Naive thymus-derived CD8-positive, alpha-beta T cell (primary cell): ENCODE measurements around the gene RB1. TPM values are rescaled to one million over a fixed set of nuclear protein-coding genes. Genes with fewer than 3 reads are reported as not detected.
"Not testable (repeated sequence)": the region's sequence is repeated elsewhere in the genome, so short reads cannot be mapped to it uniquely, and the experiment has no call there.

Experiments used
- ATAC-seq, 2 donors: fragments of 150-1000 bp; cut with Tn5 transposase in 1 of 2; sonication (Bioruptor Pico), chemical (Tn5 transposase) in 1 of 2; 1 replicate in 1 of 2; 2 replicates in 1 of 2; pipeline ENCODE4 v1.10.0; 2021; ENCODE audit warnings: mild to moderate bottlenecking in 2 of 2, moderate library complexity in 2 of 2
- POLR2A ChIA-PET: fragments of 350-600 bp; sonication (Branson Sonifier 250); formaldehyde crosslinking; loops from one replicate; lab custom pipeline; 2021; ENCODE audit warnings: antibody characterized with exemption; lab: Charles Lee
- DNase-seq, 10 donors: peaks; one replicate each; pipeline versions ENCODE4 v3.0.0 to v3.0.0-alpha.2; 2020 to 2022
- H3K27ac Mint-ChIP-seq, 10 donors: one replicate each; pipeline ENCODE4 v1.8.0; 2020 to 2022; ENCODE audit warnings: mild to moderate bottlenecking in 10 of 10, mixed read lengths in 10 of 10, moderate library complexity in 4 of 10, inconsistent platforms in 1 of 10
- H3K27me3 Mint-ChIP-seq, 5 donors: one replicate each; pipeline ENCODE4 v1.8.0; 2021 to 2022; ENCODE audit warnings: mixed read lengths in 5 of 5
- H3K36me3 Mint-ChIP-seq, 3 donors: one replicate each; pipeline ENCODE4 v1.8.0; 2020 to 2022; ENCODE audit warnings: mixed read lengths in 3 of 3, mild to moderate bottlenecking in 2 of 3, inconsistent platforms in 1 of 3
- H3K4me1 Mint-ChIP-seq, 4 donors: one replicate each; pipeline ENCODE4 v1.8.0; 2021 to 2022; ENCODE audit warnings: mixed read lengths in 4 of 4
- H3K4me3 Mint-ChIP-seq, 10 donors: one replicate each; pipeline ENCODE4 v1.8.0; 2020 to 2022; ENCODE audit warnings: mild to moderate bottlenecking in 10 of 10, mixed read lengths in 10 of 10, moderate library complexity in 6 of 10, inconsistent platforms in 1 of 10
- H3K9me3 Mint-ChIP-seq, 9 donors: one replicate each; pipeline ENCODE4 v1.8.0; 2020 to 2022; ENCODE audit warnings: mixed read lengths in 9 of 9, mild to moderate bottlenecking in 3 of 9, inconsistent platforms in 1 of 9, moderate library complexity in 1 of 9
- polyA plus RNA-seq, 3 donors: library from polyadenylated mRNA; unstranded; fragments of 300-500 nt; fragmentation: Illumina TruSeq; gene quantifications; one replicate each; pipeline ENCODE4 v1.2.3, GENCODE V29; 2021
- total RNA-seq, 8 experiments: library from RNA in 2 of 8; stranded (reverse) in 2 of 8; gene quantifications; one replicate each; pipeline ENCODE4 v1.2.3 and lab custom pipeline; 2021 to 2026

The RB1 gene
- total and polyA plus RNA-seq, 5 experiments from 2014 or later = 11.9 to 32.6 (median 18.0) TPM

GRCh38 chr13:48319531-48320398, 16.2 kb downstream of the RB1 start:
- Mint-ChIP-seq H3K36me3 (peaks cover 0 to 21% (median 18%) of the 10 kb centered on the region in 3 donors), H3K27me3 (no peaks in the 10 kb centered on the region), H3K4me3 (peak overlapping the region; percentile 73 to 91 (median 86)), H3K4me1 (peaks cover 15 to 46% (median 25%) of the 10 kb centered on the region in 4 donors), H3K27ac (peak overlapping the region in 8 of 10 donors; percentile 7 to 90 (median 67)), H3K9me3 (peaks cover 0 to 17% (median 9%) of the 10 kb centered on the region in 9 donors)
- POLR2A ChIA-PET = interaction anchor here (0.7 to 1.0 kb wide), 5 partner anchors 9 to 655 kb away, joined by 3 to 4 read pairs (median 3); partner anchors contain the start of gene RCBTB2
- peak in 3 of 10 donors; percentile 7 to 25 (median 9) for DNase-seq
- ATAC-seq = peak; percentile 64 to 67

GRCh38 chr13:48320399-48320790, 16.8 kb downstream of the RB1 start:
- Mint-ChIP-seq H3K4me3 (peak overlapping the region; percentile 73 to 91 (median 86)), H3K27ac (peak overlapping the region in 3 of 10 donors; percentile 29 to 89 (median 86)), H3K27me3 (no peaks in the 10 kb centered on the region), H3K4me1 (peaks cover 15 to 46% (median 21%) of the 10 kb centered on the region in 4 donors), H3K36me3 (peaks cover 0 to 21% (median 21%) of the 10 kb centered on the region in 3 donors), H3K9me3 (peaks cover 0 to 17% (median 9%) of the 10 kb centered on the region in 9 donors)
- POLR2A ChIA-PET = interaction anchor here (0.7 to 1.0 kb wide), 4 partner anchors 9 to 654 kb away, joined by 3 to 4 read pairs (median 3); partner anchors contain the start of gene RCBTB2
- DNase-seq = no peak
- peak; percentile 35 to 40 for ATAC-seq

GRCh38 chr13:48320891-48321510, 17.4 kb downstream of the RB1 start:
- Mint-ChIP-seq H3K9me3 (peaks cover 0 to 17% (median 9%) of the 10 kb centered on the region in 9 donors), H3K27ac (peak overlapping the region in 5 of 10 donors; percentile 9 to 89 (median 71)), H3K4me1 (peaks cover 14 to 43% (median 18%) of the 10 kb centered on the region in 4 donors), H3K36me3 (peaks cover 0 to 21% (median 18%) of the 10 kb centered on the region in 3 donors), H3K4me3 (peak overlapping the region; percentile 73 to 91 (median 86)), H3K27me3 (no peaks in the 10 kb centered on the region)
- POLR2A ChIA-PET = interaction anchor here (0.7 to 0.9 kb wide), 3 partner anchors 13 to 654 kb away, joined by 3 to 4 read pairs (median 3); partner anchors contain the start of gene RCBTB2
- peak in 1 of 2 donors; percentile 5 for ATAC-seq
- no peak for DNase-seq

DNA sequence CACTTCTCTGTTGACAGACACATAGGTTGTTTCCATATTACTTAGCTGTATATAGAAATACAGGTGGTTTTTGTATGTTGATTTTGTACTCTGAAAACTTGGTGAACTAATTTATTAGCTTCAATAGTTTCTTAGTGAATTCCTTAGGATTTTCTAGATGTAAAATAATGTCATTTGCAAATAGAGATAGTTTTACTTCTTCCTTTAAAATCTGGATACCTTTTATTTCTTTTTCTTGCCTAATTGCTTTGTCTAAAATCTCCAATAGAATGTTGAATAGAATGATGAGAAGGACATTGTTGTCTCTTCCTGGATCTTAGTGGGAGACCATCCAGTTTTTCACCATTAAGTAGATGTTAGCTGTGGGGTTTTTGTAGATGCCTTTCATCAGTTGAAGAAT, 18.7 kb downstream of the RB1 start:
- Mint-ChIP-seq H3K27me3 (no peaks in the 10 kb centered on the region), H3K27ac (peak overlapping the region in 1 of 10 donors; percentile 3), H3K36me3 (peaks cover 0 to 17% (median 16%) of the 10 kb centered on the region in 3 donors), H3K4me3 (peak overlapping the region in 3 of 10 donors; percentile 55 to 88 (median 82)), H3K4me1 (peaks cover 14 to 43% (median 17%) of the 10 kb centered on the region in 4 donors), H3K9me3 (peaks cover 0 to 17% (median 9%) of the 10 kb centered on the region in 9 donors)
- DNase-seq (no peak), ATAC-seq (no peak)
- POLR2A ChIA-PET = no interaction called here

DNA sequence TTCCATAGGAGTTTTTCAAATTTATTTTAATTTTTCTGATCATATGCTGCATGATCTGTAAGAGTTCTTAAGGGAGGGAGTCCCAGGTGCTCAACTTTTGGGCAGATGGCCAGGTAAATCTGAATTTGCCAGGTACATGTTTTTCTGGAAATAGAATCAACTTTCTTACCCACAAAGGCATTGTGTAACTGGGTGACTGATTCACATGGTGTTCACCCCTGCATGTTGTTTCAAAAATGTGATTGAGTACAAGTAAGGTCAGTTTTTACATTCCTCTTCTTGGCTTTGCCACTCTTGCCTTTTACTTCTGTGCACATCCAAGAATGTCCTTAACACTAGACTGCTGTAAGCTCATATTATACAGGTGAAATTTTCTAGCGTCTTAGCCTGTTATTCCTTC, 30.4 kb downstream of the RB1 start:
- no peak for ATAC-seq
- Mint-ChIP-seq H3K4me1 (peaks cover 3 to 11% (median 8%) of the 10 kb centered on the region in 4 donors), H3K9me3 (peaks cover 0 to 2% (median 0%) of the 10 kb centered on the region in 9 donors), H3K4me3 (no peak overlapping the region), H3K27ac (no peak overlapping the region), H3K36me3 (peaks cover 0 to 10% (median 9%) of the 10 kb centered on the region in 3 donors), H3K27me3 (no peaks in the 10 kb centered on the region)
- POLR2A ChIA-PET = interaction anchor here (1.0 to 2.3 kb wide), 2 partner anchors 13 to 246 kb away, joined by 3 to 9 read pairs; no protein-coding TSS in a partner anchor
- no peak for DNase-seq

DNA sequence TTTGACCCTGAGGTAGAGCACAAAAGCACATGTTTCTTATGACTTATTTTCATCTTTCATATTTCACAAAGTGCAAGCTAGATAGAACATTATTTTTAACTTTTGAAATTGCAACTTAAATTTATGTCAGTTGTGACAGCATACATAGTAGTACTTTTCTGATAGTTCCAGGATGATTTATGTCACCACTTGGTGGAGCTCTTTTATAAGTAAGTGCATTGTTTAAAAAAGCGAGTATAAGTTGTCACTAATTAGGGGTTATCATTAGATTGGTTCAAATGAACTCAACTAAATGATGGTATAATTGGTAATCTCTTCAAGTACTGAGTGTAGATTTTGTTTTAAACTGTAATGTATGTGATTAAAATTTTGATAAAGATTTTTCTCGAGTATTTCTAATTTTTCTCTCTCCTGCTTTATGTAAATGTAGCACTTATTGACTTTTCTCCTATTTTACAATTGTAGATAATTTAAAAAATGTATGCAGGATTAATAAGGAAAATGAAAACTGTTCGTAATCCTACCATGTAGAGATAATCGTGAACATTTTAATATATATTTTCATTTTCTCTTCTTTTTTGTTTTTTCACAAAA, 31.1 kb downstream of the RB1 start:
- Mint-ChIP-seq H3K36me3 (peaks cover 0 to 12% (median 9%) of the 10 kb centered on the region in 3 donors), H3K27ac (no peak overlapping the region), H3K4me3 (no peak overlapping the region), H3K27me3 (no peaks in the 10 kb centered on the region), H3K4me1 (peaks cover 3 to 11% (median 8%) of the 10 kb centered on the region in 4 donors), H3K9me3 (peaks cover 0 to 2% (median 0%) of the 10 kb centered on the region in 9 donors)
- POLR2A ChIA-PET = interaction anchor here (0.7 to 2.3 kb wide), 5 partner anchors 14 to 315 kb away, joined by 3 to 9 read pairs (median 4); no protein-coding TSS in a partner anchor
- DNase-seq = peak in 3 of 10 donors; percentile 45 to 53 (median 50)
- ATAC-seq = peak; percentile 68 to 69

- H3K27ac Mint-ChIP-seq, H3K4me1 Mint-ChIP-seq, ATAC-seq, POLR2A ChIA-PET, DNase-seq, H3K9me3 Mint-ChIP-seq, H3K27me3 Mint-ChIP-seq, H3K4me3 Mint-ChIP-seq: not testable (repeated sequence)
- H3K36me3 Mint-ChIP-seq = peaks cover 0 to 24% (median 19%) of the 10 kb centered on the region in 3 donors
Observed at GRCh38 chr13:48339198-48339597, 35.6 kb downstream of the RB1 start.

DNA sequence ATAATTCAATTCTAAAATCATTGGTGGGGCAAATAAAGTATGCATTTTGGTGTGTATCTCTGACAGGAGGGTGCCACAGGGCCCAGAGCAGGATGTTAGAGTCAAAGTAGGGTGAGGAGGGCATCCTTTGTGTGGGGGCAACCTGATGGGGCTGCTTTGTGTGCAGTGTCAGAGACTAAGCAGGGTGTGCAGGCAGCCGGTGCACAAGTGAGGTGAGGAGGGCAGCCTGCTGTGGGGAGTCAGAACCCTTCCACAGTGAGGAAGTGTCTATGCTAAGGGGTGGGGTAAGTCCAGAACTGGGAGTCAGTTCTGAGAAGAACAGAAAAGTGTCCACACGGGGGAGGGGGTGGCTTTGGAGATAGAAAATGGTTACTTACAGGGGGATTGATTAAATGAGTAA, 40.7 kb downstream of the RB1 start:
- Mint-ChIP-seq H3K36me3 (peaks cover 9 to 43% (median 36%) of the 10 kb centered on the region in 3 donors), H3K4me3 (no peak overlapping the region), H3K4me1 (peaks cover 0 to 2% (median 0%) of the 10 kb centered on the region in 4 donors), H3K9me3 (peaks cover 0 to 4% (median 0%) of the 10 kb centered on the region in 9 donors), H3K27ac (peak overlapping the region in 1 of 10 donors; percentile 51), H3K27me3 (no peaks in the 10 kb centered on the region)
- no peak for ATAC-seq
- no peak for DNase-seq
- POLR2A ChIA-PET = no interaction called here

DNA sequence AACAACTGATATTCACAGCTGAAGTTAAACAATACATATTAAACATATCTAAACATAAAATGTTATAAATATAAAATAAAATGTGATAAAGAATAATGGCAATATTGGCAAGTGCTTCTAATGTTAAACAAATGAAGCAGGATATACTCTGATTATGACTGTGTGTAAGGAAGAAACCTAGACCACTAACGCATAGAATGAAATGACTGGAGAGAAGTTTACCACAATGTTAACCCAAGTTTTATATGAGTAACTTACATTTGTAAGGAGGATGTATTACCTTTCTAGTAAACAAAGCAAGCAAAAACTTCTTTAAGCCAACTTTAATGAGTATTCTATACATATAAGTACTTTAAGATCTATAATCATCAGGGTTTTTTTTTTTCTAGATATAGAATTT, 43.0 kb downstream of the RB1 start:
- Mint-ChIP-seq H3K36me3 (peaks cover 27 to 61% (median 51%) of the 10 kb centered on the region in 3 donors), H3K27ac (no peak overlapping the region), H3K27me3 (no peaks in the 10 kb centered on the region), H3K4me1 (peaks cover 0 to 2% (median 0%) of the 10 kb centered on the region in 4 donors), H3K9me3 (peaks cover 0 to 12% (median 6%) of the 10 kb centered on the region in 9 donors), H3K4me3 (no peak overlapping the region)
- DNase-seq (no peak), ATAC-seq (no peak)
- POLR2A ChIA-PET = no interaction called here

DNA sequence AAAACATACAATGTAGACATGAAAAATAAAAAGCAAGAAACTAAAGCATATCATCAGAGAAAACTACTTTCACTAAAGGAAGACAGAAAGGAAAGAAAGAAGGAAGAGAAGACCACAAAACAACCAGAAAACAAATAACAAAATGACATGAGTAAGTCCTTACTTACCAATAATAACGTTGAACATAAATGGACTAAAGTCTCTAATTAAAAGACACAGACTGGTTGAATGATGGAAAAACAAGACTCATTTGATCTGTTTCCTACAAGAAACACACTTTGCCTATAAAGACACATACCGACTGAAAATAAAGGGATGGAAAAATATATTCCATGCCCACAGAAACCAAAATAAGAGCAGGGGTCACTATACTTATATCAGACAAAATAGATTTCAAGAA, 46.0 kb downstream of the RB1 start:
- Mint-ChIP-seq H3K4me3 (no peak overlapping the region), H3K36me3 (peaks cover 55 to 71% (median 71%) of the 10 kb centered on the region in 3 donors), H3K27ac (no peak overlapping the region), H3K4me1 (peaks cover 0 to 2% (median 0%) of the 10 kb centered on the region in 4 donors), H3K9me3 (peaks cover 8 to 35% (median 22%) of the 10 kb centered on the region in 9 donors), H3K27me3 (no peaks in the 10 kb centered on the region)
- no peak for ATAC-seq
- no peak for DNase-seq
- POLR2A ChIA-PET = no interaction called here

GRCh38 chr13:48353590-48353989, 50.0 kb downstream of the RB1 start:
- Mint-ChIP-seq H3K27ac (no peak overlapping the region), H3K9me3 (peaks cover 10 to 45% (median 29%) of the 10 kb centered on the region in 9 donors), H3K4me3 (no peak overlapping the region), H3K36me3 (peaks cover 50 to 70% (median 51%) of the 10 kb centered on the region in 3 donors), H3K4me1 (peaks cover 0 to 2% (median under 1%) of the 10 kb centered on the region in 4 donors), H3K27me3 (no peaks in the 10 kb centered on the region)
- POLR2A ChIA-PET = no interaction called here
- ATAC-seq = no peak
- no peak for DNase-seq

GRCh38 chr13:48355524-48355923, 52.0 kb downstream of the RB1 start:
- ATAC-seq, H3K27me3 Mint-ChIP-seq, H3K27ac Mint-ChIP-seq, H3K4me3 Mint-ChIP-seq, H3K4me1 Mint-ChIP-seq, DNase-seq, POLR2A ChIA-PET: not testable (repeated sequence)
- Mint-ChIP-seq H3K36me3 (peaks cover 39 to 59% (median 42%) of the 10 kb centered on the region in 3 donors), H3K9me3 (peaks cover 10 to 39% (median 27%) of the 10 kb centered on the region in 9 donors)
